MM.1S (cell line): ENCODE measurements around the gene MICALL2.

Experiments used
- CTCF ChIP-seq: fragments of 300-600 bp; sonication (generic); IDR thresholded peaks from 2 replicates; pipeline ENCODE4 v1.5.1; 2016; ENCODE audit warnings: antibody characterized with exemption, low read length, mixed read lengths
- EZH2 ChIP-seq: fragments of 300-600 bp; sonication (generic); optimal IDR thresholded peaks from 2 replicates; pipeline ENCODE3; 2017; ENCODE audit warnings: low read depth, mild to moderate bottlenecking, antibody characterized with exemption, low read length, mixed read lengths
- EZH2phosphoT487 ChIP-seq: fragments of 300-600 bp; sonication (generic); IDR thresholded peaks from 2 replicates; pipeline ENCODE4 v1.6.1; 2018; ENCODE audit warnings: antibody characterized with exemption, low read length

GRCh38 chr7:1468643-1469298, 9.5 kb upstream of the MICALL2 start:
- no peak for TF ChIP-seq CTCF
- TF ChIP-seq EZH2phosphoT487: no peak
- no peak for TF ChIP-seq EZH2
